Mesodermal cell (in vitro differentiated cells): Measurements from ENCODE around the gene SH2D3A.
"Not testable (repeated sequence)": the region's sequence is repeated elsewhere in the genome, so short reads cannot be mapped to it uniquely, and the experiment has no call there.

Source experiments
- H3K27ac ChIP-seq: 2 replicates; pipeline ENCODE4 v1.7.0; 2013; ENCODE audit warnings: mild to moderate bottlenecking, low read depth, low read length, moderate library complexity; ENCODE audit not compliant: severe bottlenecking
- H3K36me3 ChIP-seq: 2 replicates; pipeline ENCODE4 v1.7.1; 2013; ENCODE audit warnings: mild to moderate bottlenecking, low read length, moderate library complexity; ENCODE audit not compliant: control insufficient read depth, insufficient read depth
- H3K4me1 ChIP-seq: one replicate; pipeline ENCODE4 v1.7.1; 2013; ENCODE audit warnings: mild to moderate bottlenecking, low read length; ENCODE audit not compliant: insufficient read depth, control insufficient read depth, poor library complexity, severe bottlenecking
- H3K4me3 ChIP-seq: 2 replicates; pipeline ENCODE4 v1.7.0; 2013; ENCODE audit warnings: low read length, control low read depth, mild to moderate bottlenecking; ENCODE audit not compliant: insufficient read depth, poor library complexity, severe bottlenecking; ENCODE audit errors: extremely low read depth
- H3K9me3 ChIP-seq: 2 replicates; pipeline ENCODE4 v1.7.1; 2013; ENCODE audit warnings: mild to moderate bottlenecking, low read length, moderate library complexity; ENCODE audit not compliant: control insufficient read depth
- WGBS, 2 experiments: methylation state at CpG; one replicate each; pipeline ENCODE4 v1.1.5; 2013; ENCODE audit warnings: missing lambda C conversion rate in 2 of 2; ENCODE audit not compliant: insufficient coverage in 2 of 2; 5-methylcytosine and 5-hydroxymethylcytosine counted together

Gene SH2D3A

DNA sequence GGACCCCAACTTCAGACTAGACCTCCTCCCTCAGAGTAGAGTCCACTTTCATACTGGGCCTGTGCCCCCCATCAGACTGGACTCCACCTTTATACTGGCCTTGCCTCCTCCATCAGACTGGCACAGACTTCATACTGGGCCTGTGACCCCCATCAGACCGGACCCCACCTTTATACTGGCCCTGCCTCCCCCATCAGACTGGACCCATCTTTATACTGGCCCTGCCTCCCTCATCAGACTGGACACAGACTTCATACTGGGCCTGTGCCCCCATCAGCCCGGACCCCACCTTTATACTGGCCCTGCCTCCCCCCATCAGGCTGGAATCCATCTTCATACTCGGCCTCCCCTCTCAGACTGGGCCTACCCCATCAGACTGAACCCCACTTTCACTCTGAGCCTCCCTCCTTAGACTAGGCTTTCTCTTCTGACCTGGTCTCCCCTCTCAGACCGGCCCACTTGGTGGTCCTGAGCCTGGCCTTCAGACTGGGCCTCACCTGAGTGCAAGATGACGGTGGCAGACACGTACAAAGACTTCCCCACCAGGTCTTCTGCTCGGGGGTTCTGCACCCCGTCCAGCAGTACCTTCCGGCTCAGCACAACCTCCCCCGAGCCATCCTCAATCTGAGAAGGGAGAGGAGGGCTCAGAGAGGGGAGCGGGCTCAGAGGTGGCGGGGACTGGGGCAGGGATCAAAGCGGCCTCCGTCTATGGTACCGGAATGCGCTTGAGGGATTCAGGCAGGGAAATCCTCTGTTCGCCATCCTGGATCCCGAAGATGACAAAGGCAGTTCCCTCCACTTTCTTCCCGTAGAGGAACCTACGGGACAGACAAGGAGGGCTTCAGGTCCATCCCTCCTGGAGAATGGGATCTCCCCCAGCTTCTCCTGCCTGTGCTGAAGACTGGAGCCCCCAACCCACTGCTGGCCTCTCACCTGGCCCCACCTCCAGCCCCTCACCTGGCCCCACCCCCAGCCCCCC, 54.3 kb downstream of the SH2D3A start:
- no peaks in the 10 kb centered on the region for H3K4me1 ChIP-seq
- 88 to 93% methylated on average over 9 to 18 of the region's 20 CpGs for WGBS, 2 experiments
- no peak overlapping the region for H3K27ac ChIP-seq
- no peak overlapping the region for H3K4me3 ChIP-seq
- peaks cover 4% of the 10 kb centered on the region for H3K9me3 ChIP-seq
- H3K36me3 ChIP-seq = no peaks in the 10 kb centered on the region

DNA sequence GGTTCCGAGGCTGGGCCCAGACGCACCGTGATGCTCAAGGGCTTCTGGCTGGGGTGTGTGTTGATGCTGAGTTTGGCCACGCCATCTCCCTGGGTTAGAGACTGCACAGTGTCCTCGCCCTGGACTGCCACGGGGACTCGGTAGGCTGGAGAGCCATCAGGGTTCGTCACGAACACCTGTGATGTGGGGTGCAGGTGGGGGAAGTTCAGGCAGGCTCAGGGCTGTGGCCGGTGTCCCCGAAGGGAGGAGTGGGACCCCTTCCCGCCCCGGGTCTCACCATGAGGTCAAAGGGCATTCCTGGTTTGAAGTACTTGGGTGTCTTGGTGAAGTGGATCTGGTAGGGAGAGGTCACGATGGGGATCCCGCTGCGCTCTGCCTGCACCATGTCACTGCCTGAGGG, 55.0 kb downstream of the SH2D3A start:
- Histone ChIP-seq H3K36me3 (no peaks in the 10 kb centered on the region), H3K4me3 (no peak overlapping the region), H3K4me1 (no peaks in the 10 kb centered on the region), H3K27ac (no peak overlapping the region), H3K9me3 (no peaks in the 10 kb centered on the region)
- WGBS, 2 experiments = 93 to 96% methylated on average over 12 to 15 of the region's 16 CpGs

DNA sequence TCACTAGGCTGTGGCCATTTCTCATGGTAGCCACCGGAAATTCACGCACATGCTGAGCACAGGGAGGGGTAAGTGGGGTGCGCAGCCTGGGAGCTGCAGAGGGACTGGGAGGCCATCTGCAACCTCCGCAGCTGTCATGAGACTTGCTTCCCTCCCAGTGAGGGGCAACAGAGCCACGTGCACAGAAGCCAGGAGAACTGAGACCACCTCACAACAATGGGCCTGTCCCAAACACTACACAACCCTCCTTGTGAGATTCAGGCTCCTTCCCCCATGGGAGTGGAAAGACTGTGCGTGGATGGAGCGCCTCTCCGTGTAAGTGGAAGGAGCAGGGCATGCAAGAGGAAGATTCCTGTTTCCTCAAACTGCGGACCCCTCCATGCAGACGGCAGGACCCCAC, 55.6 kb downstream of the SH2D3A start:
- no peaks in the 10 kb centered on the region for H3K36me3 ChIP-seq
- H3K4me1 ChIP-seq = no peaks in the 10 kb centered on the region
- H3K9me3 ChIP-seq = no peaks in the 10 kb centered on the region
- no peak overlapping the region for H3K27ac ChIP-seq
- 84 to 86% methylated on average over 6 to 9 of the region's 10 CpGs for WGBS, 2 experiments
- H3K4me3 ChIP-seq = no peak overlapping the region

GRCh38 chr19:6711078-6711361, 56.2 kb downstream of the SH2D3A start:
- Histone ChIP-seq H3K27ac (no peak overlapping the region), H3K36me3 (no peaks in the 10 kb centered on the region), H3K4me3 (no peak overlapping the region), H3K9me3 (no peaks in the 10 kb centered on the region), H3K4me1 (no peaks in the 10 kb centered on the region)
- WGBS, 2 experiments = 65 to 71% methylated on average over 9 of the region's 9 CpGs

DNA sequence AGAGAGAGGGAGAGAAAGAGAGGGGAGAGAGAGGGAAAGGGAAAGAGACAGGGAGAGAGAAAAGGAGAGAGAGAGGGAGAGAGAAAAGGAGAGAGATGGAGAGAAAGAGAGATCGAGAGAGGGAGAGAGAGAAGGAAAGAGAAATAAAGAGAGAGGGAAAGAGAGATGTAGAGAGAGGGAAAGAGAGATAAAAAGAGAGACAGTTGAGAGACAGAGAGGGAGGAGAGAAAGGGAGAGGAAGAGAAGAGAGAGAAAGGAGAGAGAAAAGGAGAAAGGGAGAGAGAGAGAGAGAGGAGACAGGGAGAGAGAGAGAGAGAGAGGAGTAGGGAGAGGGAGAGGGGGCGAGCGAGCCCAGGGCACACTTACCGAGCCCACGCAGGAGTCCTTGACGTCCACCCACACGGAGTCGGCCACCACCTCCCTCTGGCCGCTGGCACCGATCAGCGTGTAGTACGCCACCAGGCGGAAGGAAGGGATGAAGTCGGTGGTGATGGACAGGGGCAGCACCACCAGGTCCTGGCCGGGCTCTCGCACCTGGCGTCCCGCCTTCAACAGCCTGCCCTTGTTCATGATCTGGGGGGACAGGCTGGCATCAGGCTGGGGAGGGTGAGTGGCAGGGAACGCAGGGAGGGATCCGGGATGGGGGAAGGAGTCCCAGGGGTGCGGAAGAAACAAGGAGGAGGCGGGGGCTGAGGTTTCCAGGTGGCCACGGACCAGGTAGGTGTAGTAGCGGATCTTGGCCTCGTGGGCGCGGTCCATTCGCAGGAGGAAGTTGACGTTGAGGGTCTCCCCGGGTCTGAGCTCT, 56.8 kb downstream of the SH2D3A start:
- no peaks in the 10 kb centered on the region for H3K9me3 ChIP-seq
- H3K27ac ChIP-seq = no peak overlapping the region
- no peaks in the 10 kb centered on the region for H3K36me3 ChIP-seq
- H3K4me3 ChIP-seq = no peak overlapping the region
- 32 to 38% methylated on average over 19 to 23 of the region's 30 CpGs for WGBS, 2 experiments
- H3K4me1 ChIP-seq = no peaks in the 10 kb centered on the region

DNA sequence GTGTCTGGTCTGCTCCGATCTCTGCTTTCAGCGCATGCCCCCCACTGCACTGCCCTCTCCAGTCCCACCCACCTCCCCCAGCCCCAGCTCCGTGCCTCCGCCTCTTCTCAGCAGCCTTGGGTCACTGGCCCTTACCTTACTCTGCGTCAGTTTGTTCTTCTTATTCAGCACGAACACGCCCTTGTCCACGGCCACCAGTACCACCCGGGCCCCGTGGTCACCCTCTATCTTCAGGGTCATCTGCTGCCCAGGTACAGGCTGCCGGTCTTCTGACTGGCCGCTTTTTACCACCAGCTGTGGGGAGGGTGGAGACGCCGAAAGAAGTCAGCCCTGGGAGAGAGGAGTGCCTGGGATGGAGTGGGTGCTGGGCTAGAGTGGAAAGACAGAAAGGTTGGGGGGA, 57.7 kb downstream of the SH2D3A start:
- Histone ChIP-seq H3K4me1 (no peaks in the 10 kb centered on the region), H3K9me3 (no peaks in the 10 kb centered on the region), H3K4me3 (no peak overlapping the region), H3K36me3 (no peaks in the 10 kb centered on the region), H3K27ac (no peak overlapping the region)
- WGBS, 2 experiments = 43 to 52% methylated on average over 4 to 14 of the region's 14 CpGs

DNA sequence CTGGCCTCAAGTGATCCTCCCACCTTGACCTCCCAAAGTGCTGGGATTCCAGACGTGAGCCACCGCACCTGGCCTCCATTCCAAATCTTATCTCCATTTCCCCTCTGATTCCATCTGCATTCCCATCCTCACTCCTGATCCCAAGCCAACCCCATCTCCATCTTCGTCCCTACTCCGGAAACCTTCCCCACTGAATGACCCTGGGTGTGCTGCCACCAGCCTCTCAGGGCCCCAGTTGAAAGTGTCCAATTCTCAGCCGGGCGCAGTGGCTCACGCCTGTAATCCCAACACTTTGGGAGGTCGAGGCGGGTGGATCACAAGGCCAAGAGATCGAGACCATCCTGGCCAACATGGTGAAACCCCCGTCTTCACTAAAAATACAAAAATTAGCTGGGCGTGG, 58.3 kb downstream of the SH2D3A start:
- H3K36me3 ChIP-seq, H3K9me3 ChIP-seq, H3K27ac ChIP-seq: not testable (repeated sequence)

DNA sequence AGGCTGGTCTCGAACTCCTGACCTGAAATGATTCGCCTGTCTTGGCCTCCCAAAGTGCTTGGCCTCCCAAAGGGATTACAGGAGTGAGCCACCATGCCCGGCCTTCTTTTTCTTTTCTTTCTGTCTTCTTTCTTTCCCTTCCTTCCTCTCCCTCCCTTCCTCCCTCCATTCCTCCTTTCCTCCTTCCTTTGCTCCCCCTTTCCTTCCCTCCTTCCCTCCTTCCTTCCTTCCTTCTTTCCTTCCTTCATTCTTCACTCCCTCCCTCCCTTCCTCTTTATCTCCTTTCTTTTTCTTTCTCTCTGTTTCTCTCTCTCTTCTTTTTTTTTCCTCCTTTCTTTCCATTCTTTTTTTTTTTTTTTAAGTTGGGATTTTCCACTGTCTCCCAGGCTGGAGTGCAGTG, 58.9 kb downstream of the SH2D3A start:
- WGBS, 2 experiments = 85 to 100% methylated on average over 2 to 3 of the region's 3 CpGs

More for the DNA sequence above, 58.3 kb downstream of the SH2D3A start:
- H3K4me1 ChIP-seq, H3K4me3 ChIP-seq: not testable (repeated sequence)
- WGBS, 2 experiments = 86 to 93% methylated on average over 9 to 12 of the region's 12 CpGs

GRCh38 chr19:6707658-6708018, 59.6 kb downstream of the SH2D3A start:
- 83 to 89% methylated on average over 14 to 16 of the region's 16 CpGs for WGBS, 2 experiments
- Histone ChIP-seq H3K27ac (no peak overlapping the region), H3K36me3 (no peaks in the 10 kb centered on the region), H3K4me1 (no peaks in the 10 kb centered on the region), H3K4me3 (no peak overlapping the region), H3K9me3 (no peaks in the 10 kb centered on the region)

More for the DNA sequence above, 58.9 kb downstream of the SH2D3A start:
- Histone ChIP-seq H3K9me3 (no peaks in the 10 kb centered on the region), H3K27ac (no peak overlapping the region), H3K4me1 (no peaks in the 10 kb centered on the region), H3K4me3 (no peak overlapping the region), H3K36me3 (no peaks in the 10 kb centered on the region)

DNA sequence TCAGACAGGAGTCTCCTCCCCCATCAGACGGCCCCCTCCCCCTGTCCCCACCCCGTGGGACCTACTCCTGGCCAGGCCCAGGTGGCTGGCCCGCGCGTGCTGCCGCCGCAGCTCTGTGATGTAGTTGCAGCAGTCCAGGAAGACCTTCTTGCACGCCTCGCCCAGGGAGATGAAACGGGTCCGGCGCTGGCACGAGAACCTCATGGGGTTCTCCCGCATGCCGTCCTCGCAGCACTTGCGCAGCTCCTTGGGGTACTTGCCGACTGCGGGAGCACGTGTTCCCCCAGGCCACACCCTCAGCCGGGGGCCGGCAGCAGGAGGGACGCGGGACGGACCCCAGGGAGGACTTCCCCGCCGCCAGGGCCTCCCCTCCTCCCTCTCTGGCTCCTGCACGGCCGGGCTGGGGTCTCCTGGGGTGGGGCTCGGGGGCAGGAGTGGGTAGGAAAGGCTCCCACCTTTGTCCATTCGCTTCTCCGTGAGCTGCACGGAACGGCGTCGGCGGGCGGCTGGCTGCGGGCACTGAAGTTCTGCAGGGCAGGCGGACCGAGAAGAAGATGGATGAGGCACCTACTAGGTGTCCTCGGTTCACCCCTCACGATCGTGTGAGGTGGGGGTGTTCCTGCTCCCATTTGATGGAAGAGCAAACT, 60.1 kb downstream of the SH2D3A start:
- Histone ChIP-seq H3K4me3 (no peak overlapping the region), H3K9me3 (no peaks in the 10 kb centered on the region), H3K36me3 (no peaks in the 10 kb centered on the region), H3K4me1 (no peaks in the 10 kb centered on the region), H3K27ac (no peak overlapping the region)
- WGBS, 2 experiments = 89 to 94% methylated on average over 31 of the region's 44 CpGs
